Measurements from ENCODE around the gene BMP8A. TPM values are rescaled to one million over a fixed set of nuclear protein-coding genes. Genes with fewer than 3 reads are reported as not detected.

Gene BMP8A
- polyA plus RNA-seq, 3 donors: not detected

- peak overlapping the region in 1 of 3 experiments; percentile 39 for H3K4me3 ChIP-seq (replicated peaks in 1 of 3; ENCODE audit: low read depth in 2 of 3, low read length in 3 of 3)
- Mint-ChIP-seq H3K4me3 (peak overlapping the region; percentile 31 to 76), H3K36me3 (peaks cover 20 to 34% of the 10 kb centered on the region in 2 donors), H3K27me3 (ENCODE audit: low read depth in 3 of 3) (peaks cover 0 to 2% (median 0%) of the 10 kb centered on the region in 3 donors), H3K4me1 (peaks cover 41% of the 10 kb centered on the region), H3K9me3 (peaks cover 0 to 11% (median 4%) of the 10 kb centered on the region in 7 donors), H3K27ac (peak overlapping the region; percentile 97 to 99 (median 99))
- peak; percentile 91 to 98 (median 97) for DNase-seq
- H3K4me1 ChIP-seq (ENCODE audit: control insufficient read depth in 1 of 2, insufficient read depth in 2 of 2, low read length in 2 of 2): peaks cover 30 to 36% of the 10 kb centered on the region in 2 donors
- no peaks in the 10 kb centered on the region for H3K79me2 ChIP-seq (ENCODE audit: insufficient read depth, low read length)
- 16% methylated on average over 11 of the region's 13 CpGs for WGBS (ENCODE audit: insufficient coverage)
- intact Hi-C loops (cut with micrococcal nuclease): loop anchor here in 1 of 2 donors (5.0 kb wide), 1 partner anchor 37 kb away; the partner anchor contains the start of gene PABPC4
- H3K9me3 ChIP-seq (replicated peaks in 1 of 2; ENCODE audit: control insufficient read depth in 1 of 2, insufficient read depth in 1 of 2, low read length in 2 of 2): no peaks in the 10 kb centered on the region
- no peak for TF ChIP-seq CTCF (IDR thresholded peaks at IDR 0.05)
- H3K36me3 ChIP-seq (replicated peaks in 1 of 2; ENCODE audit: control insufficient read depth in 1 of 2, insufficient read depth in 2 of 2, low read length in 2 of 2): peaks cover 0 to 2% of the 10 kb centered on the region in 2 donors
- H3K9ac ChIP-seq (ENCODE audit: insufficient read depth, low read length, poor library complexity, severe bottlenecking): peak overlapping the region; percentile 61
- H3K27me3 ChIP-seq (ENCODE audit: control insufficient read depth in 2 of 2, insufficient read depth in 2 of 2, low read length in 2 of 2): no peaks in the 10 kb centered on the region
- H4K20me1 ChIP-seq (ENCODE audit: insufficient read depth, low read length): no peaks in the 10 kb centered on the region
- H2AFZ ChIP-seq (ENCODE audit: insufficient read depth, low read depth, low read length, poor library complexity, severe bottlenecking): peak overlapping the region; percentile 71
- peak overlapping the region; percentile 44 for H3K4me2 ChIP-seq (replicated peaks; ENCODE audit: extremely low read depth, low read length, poor library complexity, severe bottlenecking)
- H3K27ac ChIP-seq (ENCODE audit: low read depth in 1 of 2, low read length in 2 of 2): peak overlapping the region; percentile 96 to 97
These were observed 49.1 kb downstream of the BMP8A start for GRCh38 chr1:39540504-39541031.

GRCh38 chr1:39542924-39543323 lies 51.5 kb downstream of the BMP8A start:
- intact Hi-C loops (cut with micrococcal nuclease): loop anchor here in 1 of 2 donors (5.0 kb wide), 1 partner anchor 34 kb away; the partner anchor contains the start of gene PABPC4
- Histone ChIP-seq H3K27ac (ENCODE audit: low read depth in 1 of 2, low read length in 2 of 2) (no peak overlapping the region), H3K4me2 (replicated peaks; ENCODE audit: extremely low read depth, low read length, poor library complexity, severe bottlenecking) (no peak overlapping the region), H3K4me1 (ENCODE audit: control insufficient read depth in 1 of 2, insufficient read depth in 2 of 2, low read length in 2 of 2) (peaks cover 30 to 36% of the 10 kb centered on the region in 2 donors), H3K27me3 (ENCODE audit: control insufficient read depth in 2 of 2, insufficient read depth in 2 of 2, low read length in 2 of 2) (no peaks in the 10 kb centered on the region), H3K36me3 (replicated peaks in 1 of 2; ENCODE audit: control insufficient read depth in 1 of 2, insufficient read depth in 2 of 2, low read length in 2 of 2) (peaks cover 9 to 26% of the 10 kb centered on the region in 2 donors), H3K9ac (ENCODE audit: insufficient read depth, low read length, poor library complexity, severe bottlenecking) (no peak overlapping the region), H4K20me1 (ENCODE audit: insufficient read depth, low read length) (no peaks in the 10 kb centered on the region), H3K4me3 (replicated peaks in 1 of 3; ENCODE audit: low read depth in 2 of 3, low read length in 3 of 3) (no peak overlapping the region), H2AFZ (ENCODE audit: insufficient read depth, low read depth, low read length, poor library complexity, severe bottlenecking) (no peak overlapping the region), H3K9me3 (replicated peaks in 1 of 2; ENCODE audit: control insufficient read depth in 1 of 2, insufficient read depth in 1 of 2, low read length in 2 of 2) (no peaks in the 10 kb centered on the region), H3K79me2 (ENCODE audit: insufficient read depth, low read length) (no peaks in the 10 kb centered on the region)
- Mint-ChIP-seq H3K9me3 (peaks cover 0 to 11% (median 4%) of the 10 kb centered on the region in 7 donors), H3K4me1 (peaks cover 41% of the 10 kb centered on the region), H3K36me3 (peaks cover 29 to 39% of the 10 kb centered on the region in 2 donors), H3K4me3 (no peak overlapping the region), H3K27ac (peak overlapping the region in 4 of 7 donors; percentile 7 to 66 (median 34)), H3K27me3 (ENCODE audit: low read depth in 3 of 3) (peaks cover 0 to 2% (median 0%) of the 10 kb centered on the region in 3 donors)
- DNase-seq: no peak
- 100% methylated on average over 3 of the region's 5 CpGs for WGBS (ENCODE audit: insufficient coverage)
- no peak for TF ChIP-seq CTCF (IDR thresholded peaks at IDR 0.05)

All from CD14-positive monocyte (primary cell).